NCI-H1930 (cell line): ENCODE data around the gene MANEAL.

ENCODE experiments used
- DNase-seq, 2 experiments: peaks; one replicate each; lab custom pipeline; 2025; lab: John Stamatoyannopoulos, UW

MANEAL gene

GRCh38 chr1:37782491-37782890, 11.2 kb upstream of the MANEAL start:
- DNase-seq = no peak

GRCh38 chr1:37792943-37793686, 532 bp upstream of the MANEAL start:
- no peak for DNase-seq

- no peak for DNase-seq
Measured at GRCh38 chr1:37794372-37795339, 1.0 kb downstream of the MANEAL start.

GRCh38 chr1:37795340-37796125, 1.9 kb downstream of the MANEAL start:
- DNase-seq = no peak

GRCh38 chr1:37797750-37798345, 4.2 kb downstream of the MANEAL start:
- DNase-seq = no peak

- no peak for DNase-seq
Measured at GRCh38 chr1:37802439-37802838, 8.8 kb downstream of the MANEAL start.

GRCh38 chr1:37807220-37807554, 13.5 kb downstream of the MANEAL start:
- DNase-seq = no peak

- peak; percentile 92 to 93 for DNase-seq
Measured at GRCh38 chr1:37807555-37808368, 14.1 kb downstream of the MANEAL start, which contains the start of the genes C1orf122 and YRDC. C1orf122 (plus strand) TSS chr1:37807790; CDS start chr1:37808405, 615 bp downstream. YRDC (minus strand) TSS chr1:37808208; CDS start chr1:37808180, 28 bp downstream.

- DNase-seq = peak; percentile 21 to 72
Measured at GRCh38 chr1:37808369-37809319, 15.0 kb downstream of the MANEAL start.

GRCh38 chr1:37809942-37810341, 16.3 kb downstream of the MANEAL start:
- no peak for DNase-seq

GRCh38 chr1:37811027-37811655, 17.5 kb downstream of the MANEAL start:
- DNase-seq = peak; percentile 69 to 77

- DNase-seq = no peak
Measured at GRCh38 chr1:37813529-37814145, 20.0 kb downstream of the MANEAL start.

- no peak for DNase-seq
Measured at GRCh38 chr1:37814252-37814651, 20.6 kb downstream of the MANEAL start.

GRCh38 chr1:37817481-37817880, 23.8 kb downstream of the MANEAL start:
- no peak for DNase-seq

- DNase-seq = no peak
Measured at GRCh38 chr1:37821481-37821880, 27.8 kb downstream of the MANEAL start.

- DNase-seq = no peak
Measured at GRCh38 chr1:37822906-37823815, 29.5 kb downstream of the MANEAL start.

- no peak for DNase-seq
Measured at GRCh38 chr1:37824001-37824400, 30.4 kb downstream of the MANEAL start.

- no peak for DNase-seq
Measured at GRCh38 chr1:37825506-37825905, 31.9 kb downstream of the MANEAL start.
